ENCODE measurements around the gene AP1M2.
A peak's percentile ranks its signal among the peaks of the same experiment; 100 is the strongest.
"Not testable (repeated sequence)": the region's sequence is repeated elsewhere in the genome, so short reads cannot be mapped to it uniquely, and the experiment has no call there.

Gene AP1M2

DNA sequence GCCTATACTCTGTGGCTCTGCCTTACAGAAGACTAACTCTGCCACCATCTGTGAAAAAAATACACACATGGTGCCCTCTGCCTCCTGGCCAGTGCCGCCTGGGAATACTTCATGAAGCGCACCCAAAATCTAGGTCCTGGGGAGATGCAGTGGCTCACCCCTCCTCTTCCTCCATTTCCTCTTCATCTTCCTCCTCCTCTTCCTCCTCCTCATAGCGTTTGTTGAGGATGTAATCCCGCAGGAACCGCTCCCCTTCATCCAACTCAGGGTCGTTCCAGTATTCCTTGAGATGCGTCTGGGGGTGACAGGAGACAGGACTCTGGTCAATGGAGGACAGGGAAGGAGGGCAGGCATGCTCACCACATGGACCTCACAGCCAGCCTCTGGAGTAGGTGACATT is 27.0 kb downstream of the AP1M2 start:
- DNase-seq, result no peak

DNA sequence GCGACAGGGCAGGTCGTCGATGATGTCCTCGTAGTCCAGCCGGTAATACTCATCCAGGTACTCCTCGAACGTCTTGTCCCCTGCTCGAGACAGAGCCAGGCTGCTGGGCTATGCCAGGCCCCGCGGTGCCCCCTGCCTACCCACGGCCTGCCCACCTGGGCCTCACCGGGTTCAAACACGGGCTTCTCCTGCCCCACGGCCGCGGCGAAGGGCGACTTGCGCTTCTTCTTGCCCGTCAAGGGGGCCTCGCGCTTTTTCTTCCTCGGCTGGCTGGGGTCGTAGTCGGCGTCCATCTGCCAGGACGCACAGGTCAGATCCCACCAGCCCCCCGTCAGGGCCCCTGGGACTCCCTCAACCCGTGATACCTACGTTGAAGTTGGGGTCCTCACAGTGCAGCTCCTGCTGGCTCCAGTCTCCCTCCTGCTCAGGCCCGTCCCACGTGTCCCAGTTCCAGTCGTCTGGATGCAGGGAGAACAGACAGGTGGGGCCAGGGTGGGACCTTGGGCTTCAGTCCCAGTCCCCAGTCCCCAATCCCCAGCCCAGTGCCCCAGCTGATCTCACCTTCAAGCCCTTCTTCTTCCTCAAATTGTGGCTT is 29.4 kb downstream of the AP1M2 start:
- no peak for DNase-seq

DNA sequence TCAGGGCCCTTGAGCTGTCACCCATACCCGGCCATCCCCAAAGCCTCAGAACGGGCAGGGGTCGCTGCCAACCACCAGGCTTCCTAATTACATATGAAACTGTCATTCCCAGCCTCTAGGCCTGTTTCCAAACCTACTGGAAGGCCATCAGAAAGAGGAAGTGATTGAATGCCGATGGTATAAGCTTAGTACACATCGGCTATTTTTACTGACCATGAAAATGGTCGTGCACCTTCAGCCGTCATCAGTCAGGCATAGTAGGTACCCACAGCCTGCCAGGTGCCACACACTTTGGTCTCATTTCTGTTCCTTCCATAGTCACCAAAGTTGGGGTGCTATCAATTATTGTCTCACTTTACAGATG is 31.5 kb downstream of the AP1M2 start:
- no peak for DNase-seq

- no peak for DNase-seq
Observed at GRCh38 chr19:10554760-10555609, 32.1 kb downstream of the AP1M2 start.

GRCh38 chr19:10553943-10554381 is 33.1 kb downstream of the AP1M2 start:
- DNase-seq, result peak in 1 of 4 experiments; percentile 51

DNA sequence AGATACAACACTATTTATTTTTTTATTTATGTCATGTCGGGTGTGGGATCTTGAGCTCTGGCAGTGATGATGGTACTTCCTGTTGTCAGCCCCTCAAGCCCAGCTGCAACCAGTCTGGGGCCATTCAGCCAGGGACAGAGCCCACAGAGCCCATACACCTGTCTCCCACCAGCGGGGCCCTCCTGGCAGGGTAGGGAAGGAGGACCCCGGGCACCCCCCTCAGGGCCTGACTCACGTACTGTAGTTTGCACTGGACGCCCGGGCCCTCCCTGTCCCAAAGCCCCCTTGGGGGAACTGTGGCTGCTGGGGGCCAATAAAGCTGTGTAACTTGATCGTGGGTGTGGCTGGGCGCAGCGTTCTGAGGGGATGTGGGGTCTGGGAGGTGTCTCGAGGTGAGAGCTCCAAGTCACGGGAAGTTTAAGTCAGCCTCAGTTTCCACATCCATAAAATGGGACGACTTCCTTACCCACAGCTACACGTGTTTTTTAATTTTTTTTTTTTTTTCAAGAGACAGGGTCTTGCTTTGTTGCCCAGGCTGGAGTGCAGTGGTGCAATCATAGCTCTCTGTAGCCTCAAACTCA is 33.9 kb downstream of the AP1M2 start:
- DNase-seq, result no peak

GRCh38 chr19:10552510-10553053 is 34.5 kb downstream of the AP1M2 start:
- DNase-seq, result no peak

DNA sequence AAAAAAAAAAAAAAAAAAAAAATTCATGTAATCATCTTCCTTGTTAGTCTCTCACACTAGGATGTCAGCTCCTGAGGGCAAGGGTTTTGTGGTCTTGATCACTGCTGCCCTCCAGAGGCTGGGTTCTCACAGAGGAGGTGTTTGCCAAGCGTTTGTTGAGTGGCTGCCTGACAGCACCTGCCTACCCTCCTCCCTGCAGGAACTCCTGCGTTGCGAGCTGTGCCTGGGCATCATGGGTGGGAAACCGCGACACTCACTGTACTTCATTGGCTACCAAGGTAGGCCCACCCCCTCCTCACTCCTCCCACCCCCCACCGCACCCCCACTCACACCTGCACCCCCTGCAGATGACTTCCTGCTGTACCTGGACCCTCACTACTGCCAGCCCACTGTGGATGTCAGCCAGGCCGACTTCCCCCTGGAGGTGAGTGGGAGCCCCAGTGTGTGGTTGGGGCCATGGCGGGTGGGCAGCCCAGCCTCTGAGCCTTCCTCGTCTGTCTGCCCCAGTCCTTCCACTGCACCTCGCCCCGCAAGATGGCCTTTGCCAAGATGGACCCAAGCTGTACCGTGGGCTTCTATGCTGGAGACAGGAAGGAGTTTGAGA is 35.3 kb downstream of the AP1M2 start:
- no peak for DNase-seq

DNA sequence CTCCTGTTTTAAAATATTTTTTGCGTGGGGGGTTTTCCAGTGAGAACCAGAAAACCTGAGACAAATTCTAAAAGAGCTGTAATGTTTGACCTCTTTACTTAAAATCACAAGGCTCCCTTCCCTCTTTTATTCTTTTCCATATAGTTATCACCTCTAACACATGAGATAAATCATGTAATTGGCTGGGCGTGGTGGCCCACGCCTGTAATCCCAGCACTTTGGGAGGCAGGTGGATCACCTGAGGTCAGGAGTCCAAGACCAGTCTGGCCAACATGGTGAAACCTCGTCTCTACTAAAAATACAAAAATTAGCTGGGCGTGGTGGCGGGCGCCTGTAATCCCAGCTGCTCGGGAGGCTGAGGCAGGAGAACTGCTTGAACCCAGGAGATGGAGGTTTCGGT is 36.1 kb downstream of the AP1M2 start:
- DNase-seq, result not testable (repeated sequence)

DNA sequence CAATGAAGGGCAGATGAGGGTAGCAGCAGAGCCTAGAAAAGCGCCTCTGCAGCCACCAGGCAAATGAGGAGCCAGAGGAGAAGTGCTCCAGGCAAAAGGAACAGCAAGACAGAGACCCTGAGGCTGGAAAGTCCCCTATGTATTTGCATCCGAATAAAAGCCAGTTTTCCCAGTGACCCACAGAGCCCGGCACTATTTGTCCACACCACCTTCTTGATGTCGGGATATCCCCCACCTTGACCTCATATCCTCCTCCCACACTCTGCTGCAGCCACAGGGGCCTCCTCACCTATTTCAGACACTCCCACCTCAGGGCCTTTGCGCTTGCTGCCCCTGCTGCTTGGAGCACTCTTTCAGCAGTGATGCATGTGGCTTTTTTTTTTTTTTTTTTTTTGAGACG is 36.8 kb downstream of the AP1M2 start:
- no peak for DNase-seq

- no peak for DNase-seq
Observed at GRCh38 chr19:10549733-10550132, 37.4 kb downstream of the AP1M2 start.

- DNase-seq, result no peak
Observed at GRCh38 chr19:10548746-10549276, 38.3 kb downstream of the AP1M2 start.

GRCh38 chr19:10546817-10547216 is 40.3 kb downstream of the AP1M2 start:
- no peak for DNase-seq

DNA sequence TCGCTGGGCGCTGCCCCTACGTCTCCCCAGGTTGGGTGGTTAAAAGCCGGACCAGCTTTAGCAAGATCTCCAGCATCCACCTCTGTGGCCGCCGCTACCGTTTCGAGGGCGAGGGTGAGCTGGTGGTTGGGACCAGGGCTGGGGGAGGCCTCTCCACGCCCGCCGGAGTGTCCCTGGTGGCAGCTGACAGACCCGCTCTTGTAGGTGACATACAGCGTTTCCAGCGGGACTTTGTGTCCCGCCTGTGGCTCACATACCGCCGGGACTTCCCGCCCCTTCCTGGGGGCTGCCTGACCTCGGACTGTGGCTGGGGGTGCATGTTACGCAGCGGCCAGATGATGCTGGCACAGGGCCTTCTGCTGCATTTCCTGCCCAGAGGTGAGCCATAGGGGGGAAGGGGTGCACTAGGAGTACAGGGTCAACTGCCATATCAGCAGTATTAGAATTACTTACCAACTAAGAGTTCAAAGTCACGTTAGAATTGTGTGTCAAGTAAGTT is 42.3 kb downstream of the AP1M2 start:
- DNase-seq, result no peak

- no peak for DNase-seq
Observed at GRCh38 chr19:10544242-10544752, 42.8 kb downstream of the AP1M2 start.

GRCh38 chr19:10543420-10544241 is 43.5 kb downstream of the AP1M2 start, which contains the start of gene ATG4D:
ATG4D (plus strand) TSS chr19:10543904; CDS start chr19:10544091, 187 bp downstream.
- DNase-seq, result peak; percentile 55 to 79 (median 68)

DNA sequence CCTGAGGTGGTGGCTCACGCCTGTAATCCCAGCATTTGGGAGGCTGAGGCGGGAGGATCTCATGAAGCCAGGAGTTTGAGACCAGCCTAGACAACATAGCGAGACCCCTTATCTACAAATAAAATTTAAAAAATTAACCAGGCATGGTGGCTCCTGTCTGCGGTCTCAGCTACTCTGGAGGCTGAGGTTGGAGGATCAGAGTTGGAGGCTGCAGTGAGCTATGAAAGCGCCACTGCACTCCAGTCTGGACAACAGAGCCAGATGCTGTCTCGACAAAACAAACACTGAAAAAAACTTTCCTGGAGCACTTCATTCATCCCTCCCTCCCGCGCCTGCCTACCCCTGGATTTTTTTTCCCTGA is 44.1 kb downstream of the AP1M2 start:
- DNase-seq, result no peak

- DNase-seq, result not testable (repeated sequence)
Observed at GRCh38 chr19:10539016-10539415, 48.1 kb downstream of the AP1M2 start.

DNA sequence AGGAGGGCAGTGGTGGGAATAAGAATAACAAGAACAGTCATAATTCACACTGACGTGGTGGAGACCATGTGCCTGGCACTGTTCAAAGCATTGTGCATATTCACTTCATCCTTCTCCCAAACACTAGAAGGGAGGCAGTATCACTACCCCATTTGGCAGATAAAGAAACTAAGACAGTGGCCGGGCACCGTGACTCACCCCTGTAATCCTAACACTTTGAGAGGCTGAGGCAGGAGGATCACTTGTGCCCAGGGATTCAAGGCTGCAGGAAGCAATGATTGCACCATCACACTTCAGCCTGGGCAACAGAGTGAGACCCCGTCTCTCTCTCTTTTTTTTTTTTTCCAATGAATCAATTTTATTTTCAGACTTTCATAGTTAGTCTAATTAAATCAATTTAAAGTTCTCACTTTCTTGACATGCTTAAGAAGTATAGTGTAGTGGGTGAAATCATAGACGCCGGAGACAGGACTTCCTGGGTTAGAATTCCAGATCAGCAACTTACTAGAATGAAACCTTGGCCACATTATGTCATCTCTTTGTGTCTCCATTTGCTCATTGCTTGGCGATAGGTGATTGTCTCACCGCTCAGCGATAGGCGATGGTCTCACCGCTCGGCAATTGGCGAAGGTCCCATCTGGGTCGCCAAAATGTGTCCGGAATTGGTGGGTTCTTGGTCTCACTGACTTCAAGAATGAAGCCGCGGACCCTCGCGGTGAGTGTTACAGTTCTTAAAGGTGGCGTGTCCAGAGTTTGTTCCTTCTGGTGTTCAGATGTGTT is 48.7 kb downstream of the AP1M2 start:
- no peak for DNase-seq

DNA sequence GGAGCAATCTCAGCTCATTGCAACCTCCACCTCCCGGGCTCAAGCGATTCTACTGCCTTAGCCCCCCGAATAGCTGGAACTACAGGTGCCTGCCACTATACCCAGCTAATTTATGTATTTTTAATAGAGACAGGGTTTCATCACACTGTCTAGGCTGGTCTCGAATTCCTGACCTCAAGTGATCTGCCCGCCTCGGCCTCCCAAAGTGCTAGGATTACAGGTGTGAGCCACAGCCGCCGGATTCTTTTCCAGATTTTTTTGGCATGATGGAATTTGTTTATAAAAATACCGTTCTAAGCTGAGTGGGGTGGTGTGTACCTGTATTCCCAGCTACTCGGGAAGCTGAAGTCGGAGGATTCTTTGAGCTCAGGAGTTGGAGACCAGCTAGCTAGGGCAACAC is 49.4 kb downstream of the AP1M2 start:
- DNase-seq, result no peak

DNA sequence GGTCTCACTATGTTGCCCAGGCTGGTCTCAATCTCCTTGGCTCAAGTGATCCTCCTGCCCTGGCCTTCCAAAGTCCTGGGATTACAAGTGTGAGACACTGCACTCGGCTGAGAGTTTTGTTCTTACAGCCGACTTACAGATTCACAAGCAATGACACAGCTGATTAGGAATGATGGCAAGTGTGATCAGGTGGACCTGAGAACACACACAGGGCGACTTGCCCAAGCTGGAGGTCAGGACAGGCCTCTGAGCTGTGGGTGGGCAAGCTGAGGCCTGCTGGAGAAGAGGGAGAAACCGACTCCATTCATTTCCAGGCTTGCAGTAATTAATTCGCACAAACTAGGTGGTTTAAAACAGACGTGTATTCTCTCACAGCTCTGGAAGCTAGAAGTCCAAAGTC is 51.5 kb downstream of the AP1M2 start:
- no peak for DNase-seq
